Mammary epithelial cell (primary cell): ENCODE measurements around the gene SPATA20.

Source experiments
- EZH2 ChIP-seq: IDR thresholded peaks from 2 replicates; pipeline ENCODE4 v1.6.1; 2012; ENCODE audit warnings: low read length, inconsistent platforms, borderline replicate concordance
- TF ChIP-seq, protein P1 (sequence below), 2 donors: IDR thresholded peaks in 1 of 2; conservative IDR thresholded peaks in 1 of 2; 2 replicates each; pipeline ENCODE4 v1.5.1; 2011 to 2012; ENCODE audit warnings: inconsistent platforms in 2 of 2, low read length in 2 of 2, mild to moderate bottlenecking in 2 of 2, control low read depth in 1 of 2, low read depth in 1 of 2; ENCODE audit not compliant: insufficient read depth in 1 of 2; ENCODE audit errors: extremely low read depth in 1 of 2

DNA sequence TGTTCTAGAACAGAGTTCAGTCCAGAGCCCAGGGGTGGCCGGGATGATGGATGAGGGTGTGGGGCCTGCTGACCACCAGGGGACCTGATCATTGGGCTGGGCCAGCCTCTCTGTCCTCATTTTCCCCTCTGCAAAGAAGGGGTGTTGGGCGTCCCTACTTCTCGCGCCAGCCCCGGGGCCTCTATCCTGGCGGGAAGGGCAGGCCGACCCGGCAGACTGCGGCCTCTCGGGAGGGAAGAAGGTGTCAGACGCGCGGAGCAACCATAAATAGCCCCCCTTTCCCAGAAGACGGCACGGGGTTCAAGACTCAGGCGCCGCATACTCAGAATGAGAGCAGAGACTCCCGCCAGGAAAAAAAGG is 11.6 kb downstream of the SPATA20 start:
- TF ChIP-seq, protein P1, sequence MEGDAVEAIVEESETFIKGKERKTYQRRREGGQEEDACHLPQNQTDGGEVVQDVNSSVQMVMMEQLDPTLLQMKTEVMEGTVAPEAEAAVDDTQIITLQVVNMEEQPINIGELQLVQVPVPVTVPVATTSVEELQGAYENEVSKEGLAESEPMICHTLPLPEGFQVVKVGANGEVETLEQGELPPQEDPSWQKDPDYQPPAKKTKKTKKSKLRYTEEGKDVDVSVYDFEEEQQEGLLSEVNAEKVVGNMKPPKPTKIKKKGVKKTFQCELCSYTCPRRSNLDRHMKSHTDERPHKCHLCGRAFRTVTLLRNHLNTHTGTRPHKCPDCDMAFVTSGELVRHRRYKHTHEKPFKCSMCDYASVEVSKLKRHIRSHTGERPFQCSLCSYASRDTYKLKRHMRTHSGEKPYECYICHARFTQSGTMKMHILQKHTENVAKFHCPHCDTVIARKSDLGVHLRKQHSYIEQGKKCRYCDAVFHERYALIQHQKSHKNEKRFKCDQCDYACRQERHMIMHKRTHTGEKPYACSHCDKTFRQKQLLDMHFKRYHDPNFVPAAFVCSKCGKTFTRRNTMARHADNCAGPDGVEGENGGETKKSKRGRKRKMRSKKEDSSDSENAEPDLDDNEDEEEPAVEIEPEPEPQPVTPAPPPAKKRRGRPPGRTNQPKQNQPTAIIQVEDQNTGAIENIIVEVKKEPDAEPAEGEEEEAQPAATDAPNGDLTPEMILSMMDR (conservative IDR thresholded peaks at IDR 0.05 in 1 of 2, IDR thresholded peaks at IDR 0.05 in 1 of 2; ENCODE audit: extremely low read depth in 1 of 2, insufficient read depth in 1 of 2, low read depth in 1 of 2, low read length in 2 of 2): no peak
- no peak for TF ChIP-seq EZH2
